GM12878 (cell line): ENCODE results near the gene SETBP1. TPM values are rescaled to one million over a fixed set of nuclear protein-coding genes. Genes with fewer than 3 reads are reported as not detected.

Source experiments
- ATAC-seq: fragments of 200-7000 bp; cut with Tn5 transposase; 3 replicates; pipeline ENCODE4 v1.9.1; 2020; ENCODE audit warnings: mild to moderate bottlenecking, moderate library complexity
- BruUV-seq: library from RNA; stranded (reverse); fragments of 400-500 nt; replicated peaks from 2 replicates; lab custom pipeline; 2021; lab: Mats Ljungman, UMichigan
- CTCF ChIA-PET: fragments of 300-600 bp; sonication (Branson Sonifier 250); formaldehyde crosslinking; extraction: SDS; loops from one replicate; lab custom pipeline; 2021; ENCODE audit warnings: inconsistent platforms; lab: Yijun Ruan, JAX
- POLR2A ChIA-PET: fragments of 350-600 bp; formaldehyde crosslinking; extraction: SDS; loops from one replicate; lab custom pipeline; 2021; ENCODE audit warnings: inconsistent platforms; lab: Charles Lee
- RAD21 ChIA-PET: fragments of 300-600 bp; sonication (Branson Sonifier 250); formaldehyde crosslinking; loops from one replicate; lab custom pipeline; 2023; ENCODE audit warnings: antibody characterized with exemption; ENCODE audit not compliant: unreplicated experiment; lab: Charles Lee
- SMC1A ChIA-PET: fragments of 300-600 bp; sonication (Branson Sonifier 250); formaldehyde crosslinking; loops from one replicate; lab custom pipeline; 2023; ENCODE audit not compliant: unreplicated experiment, uncharacterized antibody; lab: Charles Lee
- DNase-seq: peaks from one replicate; pipeline ENCODE4 v3.0.0-alpha.2; 2011; ENCODE audit warnings: low read depth, low spot score
- FAIRE-seq: peaks from 3 replicates; lab custom pipeline; 2011; peaks lifted over from hg19 to GRCh38; lab: Jason Lieb, UNC
- H2AFZ ChIP-seq: 2 replicates; pipeline ENCODE4 v1.6.0; 2011; ENCODE audit warnings: low read depth, low read length, control low read depth; ENCODE audit not compliant: control insufficient read depth
- H3K27ac ChIP-seq: 2 replicates; pipeline ENCODE4 v1.5.1; 2011; ENCODE audit warnings: control low read depth; ENCODE audit not compliant: control insufficient read depth, insufficient read depth
- H3K27me3 ChIP-seq, 2 experiments: replicated peaks in 1 of 2; 2 replicates each; pipeline versions ENCODE4 v1.6.0 to v1.6.1; 2011; ENCODE audit warnings: low read length in 1 of 2; ENCODE audit not compliant: control insufficient read depth in 2 of 2, insufficient read depth in 2 of 2
- H3K36me3 ChIP-seq, 2 experiments: 2 replicates each; pipeline ENCODE4 v1.5.1; 2011; ENCODE audit warnings: low read length in 1 of 2; ENCODE audit not compliant: control insufficient read depth in 2 of 2, insufficient read depth in 2 of 2
- H3K4me1 ChIP-seq: 2 replicates; pipeline ENCODE4 v1.6.1; 2011; ENCODE audit warnings: mild to moderate bottlenecking, low read length, moderate library complexity, mixed read lengths; ENCODE audit not compliant: control insufficient read depth, insufficient read depth
- H3K4me2 ChIP-seq: 2 replicates; pipeline ENCODE4 v1.6.0; 2011; ENCODE audit warnings: control low read depth; ENCODE audit not compliant: control insufficient read depth, insufficient read depth
- H3K4me3 ChIP-seq: fragments of 200-600 bp; sonication (generic); 2 replicates; pipeline ENCODE4 v1.5.1; 2016
- H3K79me2 ChIP-seq: 2 replicates; pipeline ENCODE4 v1.6.0; 2011; ENCODE audit warnings: low read length; ENCODE audit not compliant: control insufficient read depth, insufficient read depth
- H3K9ac ChIP-seq: 2 replicates; pipeline ENCODE4 v1.8.0; 2011; ENCODE audit warnings: low read length, control low read depth, mixed read lengths; ENCODE audit not compliant: control insufficient read depth, insufficient read depth
- H3K9me3 ChIP-seq: replicated peaks from 3 replicates; pipeline ENCODE4 v1.5.1; 2011; ENCODE audit warnings: mild to moderate bottlenecking, low read length; ENCODE audit not compliant: control insufficient read depth, insufficient read depth
- H4K20me1 ChIP-seq: 2 replicates; pipeline ENCODE4 v1.6.0; 2011; ENCODE audit not compliant: control insufficient read depth, insufficient read depth
- ATF2 ChIP-seq: IDR thresholded peaks from 2 replicates; pipeline ENCODE4 v1.6.1; 2012; ENCODE audit warnings: low read length, inconsistent platforms
- ATF7 ChIP-seq: fragments of 450-650 bp; IDR thresholded peaks from 2 replicates; pipeline ENCODE4 v1.6.1; 2016; ENCODE audit warnings: low read depth, mild to moderate bottlenecking
- BMI1 ChIP-seq: fragments of 450-650 bp; IDR thresholded peaks from 2 replicates; pipeline ENCODE4 v1.6.1; 2016; ENCODE audit warnings: mild to moderate bottlenecking, moderate library complexity, borderline replicate concordance
- CREB1 ChIP-seq: IDR thresholded peaks from 2 replicates; pipeline ENCODE4 v1.6.1; 2012; ENCODE audit warnings: low read depth, mild to moderate bottlenecking, inconsistent platforms
- CREM ChIP-seq: IDR thresholded peaks from 2 replicates; pipeline ENCODE4 v1.6.1; 2014; ENCODE audit warnings: antibody characterized with exemption, low read depth
- CTCF ChIP-seq, 3 experiments: IDR thresholded peaks in 2 of 3; conservative IDR thresholded peaks in 1 of 3; 2 replicates each; pipeline ENCODE4 v1.5.1; 2011; ENCODE audit warnings: low read depth in 3 of 3, low read length in 3 of 3, mild to moderate bottlenecking in 3 of 3, control low read depth in 2 of 3, moderate library complexity in 2 of 3, inconsistent platforms in 1 of 3, mixed read lengths in 1 of 3; ENCODE audit not compliant: control insufficient read depth in 2 of 3, insufficient read depth in 1 of 3; ENCODE audit errors: extremely low read depth in 1 of 3
- FOXM1 ChIP-seq: IDR thresholded peaks from 2 replicates; pipeline ENCODE4 v1.6.1; 2012; ENCODE audit warnings: low read depth, mild to moderate bottlenecking, inconsistent platforms, low read length, moderate library complexity
- IKZF1 ChIP-seq: fragments of 450-650 bp; conservative IDR thresholded peaks from 2 replicates; pipeline ENCODE4 v1.6.1; 2017; ENCODE audit warnings: antibody characterized with exemption, mild to moderate bottlenecking
- JUNB ChIP-seq: IDR thresholded peaks from 2 replicates; pipeline ENCODE4 v1.6.1; 2016; ENCODE audit warnings: antibody characterized with exemption, mild to moderate bottlenecking
- MEF2A ChIP-seq: IDR thresholded peaks from 2 replicates; pipeline ENCODE4 v1.6.1; 2011; ENCODE audit warnings: low read depth, mild to moderate bottlenecking, low read length, moderate library complexity; ENCODE audit not compliant: insufficient read depth
- MYB ChIP-seq: fragments of 150-350 bp; IDR thresholded peaks from 2 replicates; pipeline ENCODE4 v1.6.1; 2014; ENCODE audit warnings: mild to moderate bottlenecking, low read depth, low read length, borderline replicate concordance
- RUNX3 ChIP-seq: IDR thresholded peaks from 2 replicates; pipeline ENCODE4 v1.6.1; 2012; ENCODE audit warnings: low read length, inconsistent platforms
- SKIL ChIP-seq: fragments of 450-650 bp; IDR thresholded peaks from 2 replicates; pipeline ENCODE4 v1.6.1; 2017; ENCODE audit warnings: mild to moderate bottlenecking, low read depth, inconsistent platforms; ENCODE audit not compliant: poor library complexity, severe bottlenecking
- ZNF592 ChIP-seq: fragments of 450-650 bp; IDR thresholded peaks from 2 replicates; pipeline ENCODE4 v1.6.1; 2017; ENCODE audit warnings: mild to moderate bottlenecking, moderate library complexity
- WGBS: methylation state at CpG from one replicate; pipeline ENCODE4 v1.1.6; 2016; ENCODE audit warnings: low lambda C conversion rate; ENCODE audit not compliant: insufficient replicate concordance, insufficient coverage; ENCODE audit errors: missing lambda C conversion rate; 5-methylcytosine and 5-hydroxymethylcytosine counted together
- in situ Hi-C: fragments of 300-500 bp; cut with MboI; formaldehyde crosslinking; loops from 9 replicates; pipeline ENCODE4 v1.14.3; 2018; ENCODE audit warnings: mixed read lengths
- intact Hi-C: fragments of 100-400 bp; cut with micrococcal nuclease; formaldehyde crosslinking; loops from one replicate; pipeline ENCODE4 v1.14.2; 2022; ENCODE audit not compliant: unreplicated experiment
- polyA plus RNA-seq, 11 experiments: library from polyadenylated mRNA; depleted of rRNA in 4 of 11; unstranded in 6 of 11; stranded (reverse) in 5 of 11; fragments of >200 nt; fragmentation: Nextera tagmentation in 4 of 11; fragmentation: Illumina TruSeq in 1 of 11; extraction: Ambion mirVana in 4 of 11; extraction: Trizol in 1 of 11; gene quantifications; 1 replicate in 1 of 11; 2 replicates in 10 of 11; pipeline versions ENCODE4 v1.2.1 to v1.2.3, GENCODE V29; 2011 to 2016; ENCODE audit warnings: inconsistent platforms in 2 of 11, missing spikeins in 2 of 11, low read depth in 1 of 11
- total RNA-seq, 4 experiments: library from RNA; depleted of rRNA in 3 of 4; stranded (reverse); fragments of >200 nt in 3 of 4; fragmentation: Illumina TruSeq in 1 of 4; extraction: Trizol in 1 of 4; gene quantifications; 2 replicates each; pipeline versions ENCODE4 v1.2.1 to v1.2.3, GENCODE V29; 2013 to 2021

Gene SETBP1
- total and polyA plus RNA-seq, 10 of the 15 experiments (the other 5 are each of a cell fraction or from before 2014, with no cell fraction given), result 0.99 to 29.7 (median 8.3) TPM

- peak; percentile 46 for ATAC-seq
- ChIA-PET RAD21 (interaction anchor here (0.7 kb wide), 1 partner anchor 109 kb away, joined by 3 read pairs; the partner anchor contains the start of gene SETBP1), POLR2A (interaction anchor here (1.6 kb wide), 1 partner anchor 10 kb away, joined by 4 read pairs; no protein-coding TSS in a partner anchor), SMC1A (interaction anchor here (0.9 to 4.4 kb wide), 7 partner anchors 7 to 33 kb away, joined by 3 to 42 read pairs (median 3); no protein-coding TSS in a partner anchor), CTCF (no interaction called here)
- intact Hi-C loops (loop anchor here (5.0 kb wide), 1 partner anchor 48 kb away; no protein-coding TSS in a partner anchor), in situ Hi-C loops (no loop called here)
- H3K4me2 ChIP-seq, result no peak overlapping the region
- whole genome bisulfite sequencing, result 56% methylated on average over 4 of the region's 4 CpGs
- no peak overlapping the region for H3K9ac ChIP-seq
- no TSS peak for BruUV-seq
- DNase-seq, result no peak
- H3K27ac ChIP-seq, result no peak overlapping the region
- H4K20me1 ChIP-seq, result no peaks in the 10 kb centered on the region
- no peak for FAIRE-seq
- no peaks in the 10 kb centered on the region for H3K27me3 ChIP-seq
- no peaks in the 10 kb centered on the region for H3K9me3 ChIP-seq
- no peaks in the 10 kb centered on the region for H3K79me2 ChIP-seq
- no peak overlapping the region for H3K4me3 ChIP-seq
- no peaks in the 10 kb centered on the region for H3K36me3 ChIP-seq
- H2AFZ ChIP-seq, result no peak overlapping the region
- H3K4me1 ChIP-seq, result peaks cover 20% of the 10 kb centered on the region
- TF ChIP-seq RUNX3 (peak; percentile 50; the same call in 1 of the 2 replicates), CREM (peak; percentile 45; the same call in 1 of the 2 replicates), SKIL (no peak), ZNF592 (no peak), JUNB (peak; percentile 31; the same call in 1 of the 2 replicates), MYB (no peak), FOXM1 (no peak), ATF2 (peak; percentile 60; the same call in 1 of the 2 replicates), ATF7 (peak; percentile 79), CTCF (IDR thresholded peaks at IDR 0.05 in 2 of 3, conservative IDR thresholded peaks at IDR 0.05 in 1 of 3; ENCODE audit: control insufficient read depth in 2 of 3, extremely low read depth in 1 of 3, insufficient read depth in 1 of 3, low read depth in 3 of 3, low read length in 3 of 3) (no peak), IKZF1 (peak; percentile 47), CREB1 (peak; percentile 40; the same call in 1 of the 2 replicates), BMI1 (no peak), MEF2A (no peak)
Measured at GRCh38 chr18:44789710-44790109, 109.0 kb downstream of the SETBP1 start.
